GM18951 (cell line): Measurements from ENCODE around the gene GATA1.

Source experiments
- POLR2A ChIP-seq: IDR thresholded peaks from 4 replicates; pipeline ENCODE4 v1.6.1; 2011; ENCODE audit warnings: mild to moderate bottlenecking; ENCODE audit not compliant: insufficient read length, insufficient read depth; ENCODE audit errors: extremely low read depth
- in situ Hi-C: fragments of 300-500 bp; cut with MboI; formaldehyde crosslinking; loops from one replicate; pipeline ENCODE4 v1.12.0; 2022; ENCODE audit warnings: low sequenced_read_pairs, mixed read lengths, inconsistent platforms; ENCODE audit not compliant: unreplicated experiment

Gene GATA1

GRCh38 chrX:48772602-48773001 is 13.8 kb upstream of the GATA1 start:
- in situ Hi-C loops, result no loop called here
- no peak for TF ChIP-seq POLR2A

GRCh38 chrX:48776818-48777439 is 9.5 kb upstream of the GATA1 start:
- TF ChIP-seq POLR2A, result no peak
- in situ Hi-C loops, result no loop called here

- no peak for TF ChIP-seq POLR2A
- in situ Hi-C loops, result no loop called here
These were observed 7.0 kb upstream of the GATA1 start for GRCh38 chrX:48779399-48779798.

- in situ Hi-C loops, result no loop called here
These were observed 4.7 kb upstream of the GATA1 start for GRCh38 chrX:48781705-48782104.

GRCh38 chrX:48782216-48782615 is 4.2 kb upstream of the GATA1 start:
- no peak for TF ChIP-seq POLR2A
- in situ Hi-C loops, result no loop called here

More at GRCh38 chrX:48781705-48782104, 4.7 kb upstream of the GATA1 start:
- no peak for TF ChIP-seq POLR2A

- in situ Hi-C loops, result no loop called here
- TF ChIP-seq POLR2A, result no peak
These were observed 3.6 kb upstream of the GATA1 start for GRCh38 chrX:48782795-48783194.

- in situ Hi-C loops, result no loop called here
These were observed 1.7 kb upstream of the GATA1 start for GRCh38 chrX:48784726-48785125.

GRCh38 chrX:48785186-48785539 is 1.2 kb upstream of the GATA1 start:
- TF ChIP-seq POLR2A, result no peak
- in situ Hi-C loops, result no loop called here

More at GRCh38 chrX:48784726-48785125, 1.7 kb upstream of the GATA1 start:
- TF ChIP-seq POLR2A, result no peak

- TF ChIP-seq POLR2A, result no peak
These were observed 713 bp upstream of the GATA1 start for GRCh38 chrX:48785540-48786214.

GRCh38 chrX:48786825-48787504 is 575 bp downstream of the GATA1 start:
- in situ Hi-C loops, result no loop called here
- no peak for TF ChIP-seq POLR2A

More at GRCh38 chrX:48785540-48786214, 713 bp upstream of the GATA1 start:
- in situ Hi-C loops, result no loop called here

- TF ChIP-seq POLR2A, result no peak
- in situ Hi-C loops, result no loop called here
These were observed 1.4 kb downstream of the GATA1 start for GRCh38 chrX:48787505-48788443.

GRCh38 chrX:48789366-48790220 is 3.2 kb downstream of the GATA1 start:
- in situ Hi-C loops, result no loop called here

More at GRCh38 chrX:48789366-48790220, 3.2 kb downstream of the GATA1 start:
- TF ChIP-seq POLR2A, result no peak
